Trophoblast cell (in vitro differentiated cells and primary cell): ENCODE data around the gene SORCS3.

Source experiments
- DNase-seq, 2 donors: peaks; one replicate each; pipeline ENCODE4 v3.0.0-alpha.2; 2016
- H2AFZ ChIP-seq: 2 replicates; pipeline ENCODE4 v1.6.1; 2013; ENCODE audit warnings: low read length, moderate library complexity, mild to moderate bottlenecking; ENCODE audit not compliant: insufficient read depth, poor library complexity
- H2AK5ac ChIP-seq: 2 replicates; pipeline ENCODE4 v1.6.1; 2013; ENCODE audit warnings: mild to moderate bottlenecking, low read length
- H2BK120ac ChIP-seq: 2 replicates; pipeline ENCODE4 v1.6.1; 2013; ENCODE audit warnings: low read length, mild to moderate bottlenecking, moderate library complexity; ENCODE audit not compliant: insufficient read depth, poor library complexity
- H2BK12ac ChIP-seq: 2 replicates; pipeline ENCODE4 v1.6.1; 2013; ENCODE audit warnings: mild to moderate bottlenecking, low read length, moderate library complexity
- H2BK5ac ChIP-seq: 2 replicates; pipeline ENCODE4 v1.6.1; 2013; ENCODE audit warnings: low read length, low read depth, moderate library complexity, mild to moderate bottlenecking; ENCODE audit not compliant: poor library complexity
- H3K14ac ChIP-seq: 2 replicates; pipeline ENCODE4 v1.6.1; 2013; ENCODE audit warnings: mild to moderate bottlenecking, low read length
- H3K18ac ChIP-seq: 2 replicates; pipeline ENCODE4 v1.6.1; 2013; ENCODE audit warnings: mild to moderate bottlenecking, low read length
- H3K23ac ChIP-seq: 2 replicates; pipeline ENCODE4 v1.6.1; 2013; ENCODE audit warnings: low read length
- H3K27ac ChIP-seq: 2 replicates; pipeline ENCODE4 v1.5.1; 2013; ENCODE audit warnings: low read depth, mild to moderate bottlenecking, inconsistent platforms, low read length, moderate library complexity
- H3K27me3 ChIP-seq: 2 replicates; pipeline ENCODE4 v1.6.1; 2013; ENCODE audit warnings: inconsistent platforms, mild to moderate bottlenecking, low read length, moderate library complexity; ENCODE audit not compliant: insufficient read depth
- H3K36me3 ChIP-seq, 2 experiments: 1 replicate in 1 of 2; 2 replicates in 1 of 2; pipeline ENCODE4 v1.6.1; 2013; ENCODE audit warnings: low read length in 2 of 2, mild to moderate bottlenecking in 2 of 2, moderate library complexity in 1 of 2; ENCODE audit not compliant: insufficient read depth in 2 of 2, control insufficient read depth in 1 of 2
- H3K4ac ChIP-seq: 2 replicates; pipeline ENCODE4 v1.6.1; 2013; ENCODE audit warnings: low read depth, mild to moderate bottlenecking, low read length, moderate library complexity
- H3K4me1 ChIP-seq, 2 experiments: 1 replicate in 1 of 2; 2 replicates in 1 of 2; pipeline ENCODE4 v1.6.1; 2013; ENCODE audit warnings: low read length in 2 of 2, mild to moderate bottlenecking in 2 of 2, moderate library complexity in 1 of 2; ENCODE audit not compliant: insufficient read depth in 2 of 2, control insufficient read depth in 1 of 2
- H3K4me2 ChIP-seq: 2 replicates; pipeline ENCODE4 v1.6.1; 2013; ENCODE audit warnings: inconsistent platforms, mild to moderate bottlenecking, low read length, moderate library complexity
- H3K4me3 ChIP-seq: 2 replicates; pipeline ENCODE4 v1.5.1; 2013; ENCODE audit warnings: mild to moderate bottlenecking, low read depth, low read length, inconsistent platforms
- H3K79me1 ChIP-seq: one replicate; pipeline ENCODE4 v1.6.1; 2013; ENCODE audit warnings: low read length
- H3K79me2 ChIP-seq: 2 replicates; pipeline ENCODE4 v1.6.1; 2013; ENCODE audit warnings: low read length, mild to moderate bottlenecking; ENCODE audit not compliant: control insufficient read depth, insufficient read depth, poor library complexity
- H3K9ac ChIP-seq: 2 replicates; pipeline ENCODE4 v1.6.1; 2013; ENCODE audit warnings: mild to moderate bottlenecking, low read length
- H3K9me3 ChIP-seq: 2 replicates; pipeline ENCODE4 v1.6.1; 2013; ENCODE audit warnings: low read depth, mild to moderate bottlenecking, control low read depth, inconsistent platforms, low read length; ENCODE audit not compliant: insufficient read depth
- H4K12ac ChIP-seq: 2 replicates; pipeline ENCODE4 v1.6.1; 2013; ENCODE audit warnings: low read depth, mild to moderate bottlenecking, low read length, moderate library complexity
- H4K8ac ChIP-seq: 2 replicates; pipeline ENCODE4 v1.6.1; 2013; ENCODE audit warnings: low read depth, mild to moderate bottlenecking, low read length, moderate library complexity
- H4K91ac ChIP-seq: one replicate; pipeline ENCODE4 v1.6.1; 2013; ENCODE audit warnings: low read depth, mild to moderate bottlenecking, low read length, moderate library complexity
- WGBS: extraction: QIAGEN DNeasy Blood & Tissue Kit; methylation state at CpG from one replicate; pipeline ENCODE4 v1.1.7; 2013; ENCODE audit warnings: missing lambda C conversion rate; ENCODE audit not compliant: insufficient read length, insufficient coverage; ENCODE audit errors: extremely low coverage; 5-methylcytosine and 5-hydroxymethylcytosine counted together

The SORCS3 gene

DNA sequence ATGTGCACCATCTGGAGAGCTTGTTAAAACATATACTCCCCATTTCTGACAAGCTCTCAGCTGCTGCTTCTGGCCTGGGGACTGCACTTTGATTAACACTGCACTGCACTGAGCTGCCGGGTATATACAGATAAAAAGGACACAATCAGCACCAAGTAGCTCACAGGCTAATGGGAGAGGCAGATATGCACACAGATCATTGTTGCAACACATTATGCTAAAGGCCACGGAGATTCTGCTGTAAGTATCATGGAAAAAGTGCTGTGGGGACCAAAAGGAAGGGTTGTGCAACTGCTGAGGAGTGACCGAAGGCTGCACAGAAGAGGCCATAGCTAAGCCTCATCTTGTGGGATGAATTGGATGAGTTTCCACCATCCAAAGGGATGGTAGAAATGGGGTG, 455.2 kb downstream of the SORCS3 start:
- H2AFZ ChIP-seq = no peak overlapping the region
- H2AK5ac ChIP-seq = no peak overlapping the region
- H2BK12ac ChIP-seq = no peak overlapping the region
- no peak overlapping the region for H3K18ac ChIP-seq
- no peaks in the 10 kb centered on the region for H3K36me3 ChIP-seq
- H3K27ac ChIP-seq = no peak overlapping the region
- H3K23ac ChIP-seq = no peak overlapping the region
- H3K9me3 ChIP-seq = no peaks in the 10 kb centered on the region
- no peaks in the 10 kb centered on the region for H3K79me1 ChIP-seq
- H3K9ac ChIP-seq = no peak overlapping the region
- no peak overlapping the region for H3K4me3 ChIP-seq
- no peaks in the 10 kb centered on the region for H3K79me2 ChIP-seq
- H3K4me1 ChIP-seq = no peaks in the 10 kb centered on the region
- no peak overlapping the region for H3K4ac ChIP-seq
- no peaks in the 10 kb centered on the region for H3K27me3 ChIP-seq
- no peak overlapping the region for H4K8ac ChIP-seq
- no peak overlapping the region for H3K4me2 ChIP-seq
- no peak overlapping the region for H4K12ac ChIP-seq
- WGBS = no CpG with 5 or more reads among the region's 3 CpGs
- no peak overlapping the region for H2BK5ac ChIP-seq
- no peak for DNase-seq
- no peak overlapping the region for H4K91ac ChIP-seq
- H3K14ac ChIP-seq = no peak overlapping the region
- no peak overlapping the region for H2BK120ac ChIP-seq

GRCh38 chr10:105102977-105103376, 461.9 kb downstream of the SORCS3 start:
- Histone ChIP-seq H2BK5ac (no peak overlapping the region), H3K4ac (no peak overlapping the region), H3K18ac (no peak overlapping the region), H3K23ac (no peak overlapping the region), H3K27me3 (no peaks in the 10 kb centered on the region), H3K9me3 (no peaks in the 10 kb centered on the region), H2AK5ac (no peak overlapping the region), H2AFZ (no peak overlapping the region), H3K79me2 (no peaks in the 10 kb centered on the region), H3K14ac (no peak overlapping the region), H2BK12ac (no peak overlapping the region), H3K27ac (no peak overlapping the region), H4K91ac (no peak overlapping the region), H2BK120ac (no peak overlapping the region), H4K8ac (no peak overlapping the region), H3K4me2 (no peak overlapping the region), H3K4me1 (no peaks in the 10 kb centered on the region), H3K9ac (no peak overlapping the region), H3K36me3 (no peaks in the 10 kb centered on the region), H3K4me3 (no peak overlapping the region), H3K79me1 (no peaks in the 10 kb centered on the region), H4K12ac (no peak overlapping the region)
- DNase-seq = no peak
- WGBS = no CpG with 5 or more reads among the region's 6 CpGs

DNA sequence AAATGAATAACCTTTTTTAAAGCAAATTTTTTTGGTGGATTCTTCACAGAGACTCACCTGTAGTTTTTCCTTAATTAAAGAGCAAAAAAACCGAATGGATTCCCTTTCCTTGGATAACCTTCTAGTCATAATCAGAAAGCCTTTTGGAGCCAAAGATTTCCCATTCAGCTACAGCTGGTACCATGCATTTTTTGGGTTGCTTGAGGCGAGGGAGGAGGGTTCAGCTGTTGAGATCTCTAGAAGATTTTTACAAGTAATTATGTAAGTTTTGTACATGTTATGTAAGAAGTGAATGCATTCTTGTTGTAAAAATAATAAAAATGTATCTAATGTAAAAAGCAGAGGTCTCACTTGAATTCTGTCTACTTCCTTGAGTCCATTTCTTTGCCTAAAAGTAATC, 463.2 kb downstream of the SORCS3 start:
- Histone ChIP-seq H2BK120ac (no peak overlapping the region), H3K9ac (no peak overlapping the region), H3K79me2 (no peaks in the 10 kb centered on the region), H2BK12ac (no peak overlapping the region), H3K9me3 (no peaks in the 10 kb centered on the region), H3K79me1 (no peaks in the 10 kb centered on the region), H2AK5ac (no peak overlapping the region), H3K23ac (no peak overlapping the region), H3K18ac (no peak overlapping the region), H4K12ac (no peak overlapping the region), H3K4ac (no peak overlapping the region), H3K27me3 (no peaks in the 10 kb centered on the region), H4K91ac (no peak overlapping the region), H3K36me3 (no peaks in the 10 kb centered on the region), H2BK5ac (no peak overlapping the region), H2AFZ (no peak overlapping the region), H3K4me2 (no peak overlapping the region), H3K4me1 (no peaks in the 10 kb centered on the region), H3K4me3 (no peak overlapping the region), H3K27ac (no peak overlapping the region), H4K8ac (no peak overlapping the region), H3K14ac (no peak overlapping the region)
- DNase-seq = no peak
- no CpG with 5 or more reads among the region's 2 CpGs for WGBS

DNA sequence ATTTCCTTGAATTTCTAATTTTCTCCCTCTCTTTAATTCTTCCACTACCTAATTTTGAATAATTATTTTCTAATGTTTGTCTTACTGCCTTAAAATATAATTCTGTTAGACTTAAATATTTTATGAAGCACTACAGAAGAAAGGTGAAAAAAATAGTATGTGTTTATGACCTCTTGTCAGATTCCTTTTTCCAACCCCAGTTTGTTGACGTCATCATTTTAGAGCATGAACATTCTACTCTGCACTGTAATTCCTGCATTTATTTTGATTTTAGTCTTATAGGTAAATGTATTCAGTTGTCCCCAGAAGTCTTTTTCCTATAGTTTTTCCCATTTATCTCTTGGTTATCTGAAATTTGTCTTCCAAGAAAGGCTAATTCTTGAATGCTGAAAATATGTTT, 468.1 kb downstream of the SORCS3 start:
- DNase-seq = no peak
- Histone ChIP-seq H2BK120ac (no peak overlapping the region), H2AFZ (no peak overlapping the region), H4K91ac (no peak overlapping the region), H4K12ac (no peak overlapping the region), H3K4me3 (no peak overlapping the region), H3K14ac (no peak overlapping the region), H3K23ac (no peak overlapping the region), H3K27me3 (no peaks in the 10 kb centered on the region), H3K4me1 (no peaks in the 10 kb centered on the region), H2AK5ac (no peak overlapping the region), H3K18ac (no peak overlapping the region), H3K27ac (no peak overlapping the region), H2BK5ac (no peak overlapping the region), H4K8ac (no peak overlapping the region), H3K4ac (no peak overlapping the region), H3K4me2 (no peak overlapping the region), H3K79me1 (no peaks in the 10 kb centered on the region), H3K79me2 (no peaks in the 10 kb centered on the region), H2BK12ac (no peak overlapping the region), H3K9ac (no peak overlapping the region), H3K9me3 (no peaks in the 10 kb centered on the region), H3K36me3 (no peaks in the 10 kb centered on the region)
- no CpG with 5 or more reads among the region's 1 CpG for WGBS
